Keratinocyte (primary cell): ENCODE results near the gene BNIP5.

Experiments used
- CTCF ChIP-seq, 3 experiments: IDR thresholded peaks in 1 of 3; conservative IDR thresholded peaks in 1 of 3; optimal IDR thresholded peaks in 1 of 3; 2 replicates in 2 of 3; 3 replicates in 1 of 3; pipeline versions ENCODE3 to v1.5.1; 2011; ENCODE audit warnings: low read length in 3 of 3, mild to moderate bottlenecking in 3 of 3, moderate library complexity in 2 of 3, control low read depth in 1 of 3, inconsistent platforms in 1 of 3; ENCODE audit not compliant: insufficient read depth in 2 of 3; ENCODE audit errors: extremely low read depth in 1 of 3
- EZH2 ChIP-seq: IDR thresholded peaks from one replicate; pipeline ENCODE4 v1.6.1; 2012; ENCODE audit warnings: inconsistent platforms, mild to moderate bottlenecking, low read length, moderate library complexity

GRCh38 chr6:36297051-36297450 lies 39.6 kb downstream of the BNIP5 start:
- TF ChIP-seq CTCF (optimal IDR thresholded peaks at IDR 0.05 in 1 of 3, IDR thresholded peaks at IDR 0.05 in 1 of 3, conservative IDR thresholded peaks at IDR 0.05 in 1 of 3; ENCODE audit: extremely low read depth in 1 of 3, insufficient read depth in 2 of 3, low read length in 3 of 3) = no peak
- TF ChIP-seq EZH2 = no peak
